ENCODE measurements around the gene CBR4.

The CBR4 gene

GRCh38 chr4:169032883-169033645, 23.0 kb upstream of the CBR4 start:
- no peak for DNase-seq

- no peak for DNase-seq
Observed at GRCh38 chr4:169032194-169032593, 22.1 kb upstream of the CBR4 start.

GRCh38 chr4:169031392-169031791, 21.3 kb upstream of the CBR4 start:
- DNase-seq = no peak

GRCh38 chr4:169030562-169030982, 20.5 kb upstream of the CBR4 start:
- DNase-seq = no peak

- DNase-seq = no peak
Observed at GRCh38 chr4:169029947-169030346, 19.9 kb upstream of the CBR4 start.

GRCh38 chr4:169027663-169028062, 17.6 kb upstream of the CBR4 start:
- no peak for DNase-seq

- no peak for DNase-seq
Observed at GRCh38 chr4:169025184-169025583, 15.1 kb upstream of the CBR4 start.

GRCh38 chr4:169024762-169025161, 14.7 kb upstream of the CBR4 start:
- DNase-seq = peak; percentile 14

- DNase-seq = no peak
Observed at GRCh38 chr4:169018406-169018805, 8.4 kb upstream of the CBR4 start.

- no peak for DNase-seq
Observed at GRCh38 chr4:169017971-169018370, 7.9 kb upstream of the CBR4 start.

GRCh38 chr4:169015186-169015623, 5.2 kb upstream of the CBR4 start:
- DNase-seq = no peak

GRCh38 chr4:169014586-169014985, 4.5 kb upstream of the CBR4 start:
- DNase-seq = no peak

GRCh38 chr4:169013396-169013795, 3.3 kb upstream of the CBR4 start:
- DNase-seq = no peak

GRCh38 chr4:169012049-169012448, 2.0 kb upstream of the CBR4 start:
- no peak for DNase-seq

- DNase-seq = peak; percentile 56
Observed at GRCh38 chr4:169009286-169010124, 550 bp downstream of the CBR4 start.

GRCh38 chr4:169005453-169006099, 4.5 kb downstream of the CBR4 start:
- DNase-seq = no peak

- no peak for DNase-seq
Observed at GRCh38 chr4:169000315-169000714, 9.7 kb downstream of the CBR4 start.

GRCh38 chr4:168999809-169000208, 10.2 kb downstream of the CBR4 start:
- no peak for DNase-seq

GRCh38 chr4:168998596-168998995, 11.5 kb downstream of the CBR4 start:
- DNase-seq = no peak

- peak; percentile 33 for DNase-seq
Observed at GRCh38 chr4:168995537-168996295, 14.3 kb downstream of the CBR4 start.

GRCh38 chr4:168994958-168995357, 15.1 kb downstream of the CBR4 start:
- no peak for DNase-seq

GRCh38 chr4:168993714-168994510, 16.1 kb downstream of the CBR4 start:
- DNase-seq = no peak

Data from CD4-positive, alpha-beta T cell treated with Interleukin-21 for 1 hour (primary cell).